Skeletal muscle cell (primary cell): ENCODE data around the gene MS4A7.
"Not testable (repeated sequence)": the region's sequence is repeated elsewhere in the genome, so short reads cannot be mapped to it uniquely, and the experiment has no call there.

Experiments
- DNase-seq: peaks from one replicate; pipeline ENCODE4 v3.0.0-alpha.2; 2010; ENCODE audit warnings: low read depth
- H3K4me3 ChIP-seq: 2 replicates; pipeline ENCODE4 v1.5.1; 2011; ENCODE audit warnings: low read depth, mild to moderate bottlenecking, control low read depth, low read length, moderate library complexity

Gene MS4A7, protein sequence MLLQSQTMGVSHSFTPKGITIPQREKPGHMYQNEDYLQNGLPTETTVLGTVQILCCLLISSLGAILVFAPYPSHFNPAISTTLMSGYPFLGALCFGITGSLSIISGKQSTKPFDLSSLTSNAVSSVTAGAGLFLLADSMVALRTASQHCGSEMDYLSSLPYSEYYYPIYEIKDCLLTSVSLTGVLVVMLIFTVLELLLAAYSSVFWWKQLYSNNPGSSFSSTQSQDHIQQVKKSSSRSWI

DNA sequence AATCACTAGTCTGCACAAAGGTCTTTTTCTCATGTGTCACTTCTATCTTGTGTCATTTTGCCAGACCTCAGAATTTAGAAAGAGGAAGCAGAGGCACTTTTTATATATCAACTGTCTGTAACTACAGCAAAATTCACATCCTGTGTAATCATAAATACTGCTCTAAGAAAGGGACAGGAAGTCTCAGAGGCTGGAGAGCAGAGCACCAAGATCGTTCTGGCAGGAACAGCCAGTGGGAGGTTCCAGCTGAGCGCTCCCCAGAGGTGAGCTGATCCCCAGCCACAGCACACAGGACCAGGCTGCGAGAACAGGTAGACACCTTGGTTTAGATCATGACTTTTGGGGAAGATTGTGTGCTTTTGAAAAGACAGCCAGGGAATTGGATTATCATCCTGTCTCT is at the start of gene MS4A7:
Gene MS4A7 (plus strand): TSS at position 179 of the 400 bp plus-strand sequence. CDS start 4,610 bp downstream, outside the sequence.
- no peak for DNase-seq

DNA sequence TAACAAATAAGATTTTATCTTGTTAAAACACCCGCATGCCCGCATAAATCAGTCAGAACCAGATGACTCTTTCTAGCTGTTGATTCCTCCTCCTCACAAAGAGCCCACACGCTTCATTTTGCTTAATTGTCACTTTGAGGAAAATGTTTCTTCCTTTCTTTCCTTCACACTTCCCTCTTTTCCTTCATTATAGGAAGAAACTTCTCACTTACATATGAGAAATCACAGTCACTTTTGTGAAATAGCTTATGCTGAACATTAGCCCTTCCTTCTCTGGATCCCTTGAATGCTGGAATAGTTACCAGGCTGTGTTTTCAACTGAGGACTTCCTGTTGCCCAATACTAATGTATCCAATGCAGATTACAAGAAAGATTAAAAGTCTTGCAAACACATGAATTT is 45.5 kb upstream of the MS4A7 start:
- H3K4me3 ChIP-seq, result no peak overlapping the region
- DNase-seq, result no peak

More for the DNA sequence above, at the start of gene MS4A7:
- H3K4me3 ChIP-seq, result no peak within 1 kb of the TSS

DNA sequence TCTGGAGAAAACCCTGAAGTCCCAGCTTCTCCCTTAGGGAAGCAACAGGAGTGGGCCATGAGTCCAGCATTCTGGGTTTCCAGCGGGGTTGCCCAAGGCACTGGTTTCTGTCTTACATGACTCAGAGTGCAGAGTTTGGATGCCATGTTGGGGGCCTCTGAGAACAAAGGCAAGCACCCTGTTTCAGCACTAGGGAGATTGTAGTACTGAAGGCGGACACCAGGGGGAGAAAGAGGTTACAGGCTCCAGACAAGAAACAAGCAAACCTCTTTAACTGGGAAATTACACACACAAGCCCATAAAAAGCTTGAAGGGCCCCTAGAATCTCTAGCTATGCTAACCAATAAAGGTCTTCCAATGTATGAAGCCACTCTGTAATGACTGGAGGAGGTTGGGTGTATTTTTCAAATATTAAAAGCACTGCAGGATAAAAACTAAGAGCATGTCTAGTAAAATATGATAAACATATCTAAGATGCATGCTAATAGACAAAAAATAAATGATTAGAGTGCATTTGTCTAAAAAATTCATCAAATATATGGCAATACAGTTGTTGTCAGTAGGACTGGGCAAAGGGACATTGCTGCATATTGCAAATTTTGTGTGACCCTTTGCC is 44.2 kb upstream of the MS4A7 start:
- DNase-seq, result no peak
- H3K4me3 ChIP-seq, result no peak overlapping the region

DNA sequence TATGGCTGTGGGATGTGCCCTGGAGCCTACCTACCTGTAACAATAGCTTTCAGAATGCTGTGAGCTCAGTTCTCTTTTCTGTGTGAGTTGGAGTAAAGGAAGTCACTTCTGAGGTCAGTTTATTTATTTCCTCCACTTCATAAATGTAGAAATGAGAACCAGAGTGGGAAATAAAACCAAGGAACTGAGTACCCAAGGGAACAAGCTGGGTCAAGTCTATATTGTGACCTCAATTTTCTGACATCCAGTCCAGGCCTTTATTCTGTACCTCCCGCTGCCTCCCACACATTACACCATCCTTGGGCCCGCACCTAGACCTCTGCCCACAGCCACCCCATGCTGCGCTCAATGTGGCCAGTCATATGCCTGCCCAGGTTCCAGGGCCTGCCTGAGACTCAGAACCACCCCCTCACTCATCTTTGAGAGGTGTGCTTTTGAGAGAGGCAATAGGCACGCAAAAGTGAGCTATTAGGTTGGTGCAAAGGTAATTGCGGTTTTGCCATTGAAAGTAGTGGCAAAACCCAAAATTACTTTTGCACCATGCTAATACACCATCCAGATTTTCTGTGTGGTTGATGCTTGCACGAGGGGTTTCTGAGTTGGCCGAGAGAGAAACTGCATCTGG is 41.5 kb upstream of the MS4A7 start:
- H3K4me3 ChIP-seq, result no peak overlapping the region
- DNase-seq, result no peak

DNA sequence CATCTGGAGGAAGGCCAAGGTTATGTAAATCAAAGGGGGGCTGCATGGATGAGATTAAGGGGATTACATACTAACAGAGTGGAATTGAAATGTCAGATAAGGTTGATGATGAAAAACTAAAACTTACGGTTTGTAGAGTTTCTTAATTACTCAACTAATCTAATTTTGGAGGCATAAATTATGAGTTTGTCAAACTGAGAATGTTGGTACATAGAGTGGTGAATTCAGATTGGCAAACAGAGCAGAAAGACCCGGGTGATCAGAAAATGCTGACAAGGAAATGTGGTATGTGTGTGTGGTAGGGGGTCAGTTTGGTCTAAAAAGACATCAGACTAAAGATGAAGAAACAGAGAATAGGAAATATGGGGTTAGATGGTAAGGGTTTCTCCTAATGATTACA is 40.3 kb upstream of the MS4A7 start:
- H3K4me3 ChIP-seq, result no peak overlapping the region
- DNase-seq, result no peak

DNA sequence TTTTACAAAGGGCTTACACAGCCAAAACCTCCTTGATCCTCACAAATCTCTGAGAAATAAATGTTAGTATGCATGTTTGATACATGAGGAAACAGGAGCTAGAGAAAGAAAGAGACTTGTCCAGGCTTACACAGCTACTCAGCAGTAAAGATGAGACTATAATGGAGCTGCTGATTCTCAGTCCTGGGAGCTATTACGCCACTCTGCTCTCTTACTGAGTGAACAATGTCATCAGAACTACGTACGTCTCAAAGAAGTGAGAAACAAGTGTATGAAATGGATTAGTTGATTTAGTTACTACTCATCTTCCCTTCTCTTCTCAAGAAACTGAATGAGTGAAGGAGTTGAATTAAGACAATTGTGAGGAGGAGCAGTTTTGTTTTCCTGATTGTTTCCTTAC is 39.0 kb upstream of the MS4A7 start:
- no peak for DNase-seq
- no peak overlapping the region for H3K4me3 ChIP-seq

DNA sequence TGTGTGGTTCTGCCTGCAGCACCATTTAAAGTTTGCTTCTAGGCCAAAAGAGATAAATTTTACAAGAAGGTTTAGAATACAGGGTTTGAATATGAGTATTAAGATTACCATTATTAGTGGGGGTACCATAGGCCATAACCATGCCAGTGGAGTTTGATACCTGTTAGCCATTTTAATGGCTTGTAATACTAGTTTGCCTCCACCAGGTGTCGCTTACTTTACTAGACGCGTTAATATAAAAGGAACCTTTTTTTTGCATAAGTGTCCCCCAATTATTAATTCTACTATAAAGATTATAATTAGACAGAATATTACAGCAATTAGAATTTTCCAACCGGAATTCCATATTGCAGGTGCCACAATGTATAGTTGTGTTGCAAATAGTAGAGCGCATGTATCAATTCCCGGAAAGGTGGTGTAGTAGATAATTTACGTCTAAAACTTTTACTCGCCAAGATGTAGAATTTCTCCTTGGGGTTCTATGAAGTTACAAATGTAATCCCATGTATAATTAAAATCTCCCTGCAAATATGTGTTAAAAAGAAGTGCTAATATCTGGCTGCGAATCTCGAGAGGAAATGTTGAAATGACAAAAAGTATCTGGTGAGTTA is 35.1 kb upstream of the MS4A7 start:
- no peak for DNase-seq
- H3K4me3 ChIP-seq, result no peak overlapping the region

DNA sequence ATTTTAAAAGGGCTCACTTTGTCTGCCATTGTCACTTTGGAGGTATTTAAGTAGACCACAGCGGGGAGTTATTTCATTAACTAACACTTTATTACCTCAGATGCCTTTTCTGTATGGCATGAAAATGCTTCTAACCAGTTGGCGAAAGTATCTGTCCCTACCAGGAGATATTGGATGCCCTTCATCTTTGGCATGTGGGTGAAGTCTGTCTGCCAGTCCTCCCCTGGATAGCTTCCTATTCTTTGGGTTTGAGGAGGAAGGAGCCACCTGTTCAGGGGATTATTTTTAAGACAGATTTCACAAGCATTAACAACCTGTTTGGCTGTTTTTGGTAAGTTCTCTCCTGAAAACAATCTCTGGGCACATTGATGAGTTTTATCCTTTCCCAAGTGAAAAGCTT is 34.2 kb upstream of the MS4A7 start:
- no peak overlapping the region for H3K4me3 ChIP-seq
- no peak for DNase-seq

DNA sequence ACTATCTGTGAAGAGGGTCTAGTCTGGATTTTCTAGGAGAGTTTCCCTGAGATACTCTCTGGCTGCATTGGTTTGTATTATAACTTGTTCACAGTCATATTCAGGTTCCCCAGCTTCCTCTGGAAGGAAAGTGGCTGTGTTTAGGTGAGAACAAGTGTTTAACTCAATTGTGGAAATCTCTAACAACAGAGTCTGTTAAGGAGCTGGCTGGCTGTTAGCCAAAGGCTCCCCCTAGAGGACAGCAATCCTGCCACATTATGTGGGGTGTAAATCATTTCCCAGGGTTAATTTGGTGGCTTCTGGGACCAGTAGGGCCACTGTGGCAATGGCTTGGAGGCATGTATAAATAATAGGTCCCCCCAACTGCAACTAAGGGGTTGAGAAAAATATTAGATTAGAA is 32.8 kb upstream of the MS4A7 start:
- DNase-seq, result no peak

DNA sequence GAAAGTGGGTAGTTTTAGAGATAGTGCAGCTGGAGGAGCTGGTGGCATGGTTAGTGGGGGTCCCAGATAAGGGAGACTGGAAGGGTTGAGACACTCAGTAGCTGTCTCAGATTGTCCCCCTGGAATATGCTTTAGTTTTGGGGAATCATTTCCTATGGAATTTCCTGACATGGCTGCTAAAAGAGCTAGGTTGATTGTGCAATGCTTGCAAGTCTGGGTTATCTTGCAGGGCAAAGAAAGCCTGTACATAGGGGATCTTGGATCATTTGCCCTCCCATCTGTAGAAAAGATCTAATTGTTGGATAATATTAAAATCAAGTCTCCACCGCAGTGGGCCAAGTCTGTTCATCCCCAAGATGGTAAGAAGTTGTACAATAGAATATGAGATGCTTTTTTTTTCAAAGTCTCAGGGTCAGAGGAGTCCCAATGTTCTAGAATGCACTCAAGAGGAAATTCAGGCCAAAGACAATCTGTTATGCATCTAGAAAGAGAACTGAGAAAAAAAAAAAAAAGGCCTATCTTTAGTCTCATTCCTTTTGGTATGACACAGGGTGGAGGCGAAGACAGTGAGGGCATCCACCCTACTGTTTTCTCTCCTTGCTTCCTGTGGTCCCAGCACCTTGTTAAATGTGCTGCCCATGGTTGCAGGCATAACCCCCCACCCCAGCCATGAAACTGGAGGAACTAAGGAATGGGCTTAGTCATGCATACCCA is 31.1 kb upstream of the MS4A7 start:
- DNase-seq, result no peak
- no peak overlapping the region for H3K4me3 ChIP-seq

More for the DNA sequence above, 32.8 kb upstream of the MS4A7 start:
- no peak overlapping the region for H3K4me3 ChIP-seq

DNA sequence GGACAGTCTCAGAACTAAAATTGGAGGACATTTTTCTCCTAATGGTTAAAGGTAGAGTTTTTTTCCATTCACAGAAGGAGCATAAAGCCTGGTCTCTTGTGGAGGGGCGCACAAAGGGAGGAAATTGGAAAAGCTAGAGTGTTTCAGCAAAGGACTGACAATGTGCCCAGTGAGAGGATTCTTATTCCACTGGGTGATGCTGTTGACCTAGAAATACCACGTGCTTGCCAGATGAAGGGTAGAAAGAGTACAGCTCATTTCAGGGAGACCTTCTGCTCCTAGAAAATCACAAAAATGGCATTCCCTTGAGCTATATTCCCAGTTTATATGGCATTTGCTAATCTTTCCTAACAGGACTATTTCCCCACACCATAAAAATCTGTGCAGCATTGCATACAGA is 30.2 kb upstream of the MS4A7 start:
- no peak overlapping the region for H3K4me3 ChIP-seq
- DNase-seq, result no peak

DNA sequence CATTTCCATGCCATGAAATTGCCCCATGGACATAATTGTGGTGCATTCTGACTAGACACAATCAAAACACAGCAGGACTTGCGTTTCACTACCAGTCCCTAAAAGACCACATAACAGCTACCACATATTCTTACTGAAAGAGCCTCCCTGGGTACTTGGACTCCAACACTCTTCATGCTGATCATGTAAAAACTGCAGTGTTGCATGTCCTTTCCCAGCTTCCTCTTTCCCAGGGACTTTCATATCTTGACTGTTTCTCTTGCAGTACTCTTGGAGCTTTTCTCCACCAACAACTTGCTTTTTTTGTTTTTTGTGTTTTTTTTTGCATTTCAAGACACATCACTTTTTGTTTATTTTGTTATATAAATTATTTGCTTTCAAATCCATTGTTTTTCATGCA is 28.3 kb upstream of the MS4A7 start:
- H3K4me3 ChIP-seq, result no peak overlapping the region
- no peak for DNase-seq

DNA sequence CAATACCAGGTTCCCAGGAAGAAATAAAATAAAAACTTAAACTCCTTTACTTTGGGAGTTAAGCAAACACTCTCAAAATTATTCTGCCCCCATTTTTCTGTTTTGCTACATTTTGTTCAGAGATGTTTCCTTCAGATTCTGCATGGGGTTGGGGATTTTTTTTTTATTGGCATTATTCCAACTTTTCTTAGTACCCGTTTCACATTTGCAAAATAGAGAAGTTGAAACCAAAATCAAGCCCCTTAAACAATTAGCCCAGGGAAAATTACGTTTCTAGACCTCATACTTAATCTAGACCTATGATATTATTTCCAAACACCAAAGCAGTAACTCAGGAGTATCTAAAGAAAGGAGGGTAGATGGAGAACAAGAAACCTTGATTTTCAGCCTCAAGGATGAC is 20.6 kb upstream of the MS4A7 start:
- no peak overlapping the region for H3K4me3 ChIP-seq
- DNase-seq, result no peak

DNA sequence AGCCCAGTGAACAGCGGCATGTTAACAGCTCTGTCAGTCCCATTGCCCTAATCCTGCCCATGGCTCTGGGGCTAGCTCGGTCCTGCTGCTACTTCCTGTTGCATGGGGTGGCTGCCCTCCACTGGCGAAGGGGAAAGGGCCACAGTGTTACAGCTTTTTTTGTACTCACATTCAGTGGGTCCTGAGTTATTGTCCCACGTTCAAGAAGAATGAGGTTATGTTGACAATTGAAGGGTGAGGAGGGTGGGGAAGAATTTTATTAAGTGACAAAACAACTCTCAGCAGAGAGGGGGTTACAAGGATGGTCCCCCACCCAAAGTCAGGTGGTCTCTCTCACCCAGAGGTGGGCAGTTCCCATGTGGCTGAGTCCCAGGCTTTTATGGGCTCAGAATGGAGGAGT is 17.7 kb upstream of the MS4A7 start:
- H3K4me3 ChIP-seq, result no peak overlapping the region
- DNase-seq, result no peak

DNA sequence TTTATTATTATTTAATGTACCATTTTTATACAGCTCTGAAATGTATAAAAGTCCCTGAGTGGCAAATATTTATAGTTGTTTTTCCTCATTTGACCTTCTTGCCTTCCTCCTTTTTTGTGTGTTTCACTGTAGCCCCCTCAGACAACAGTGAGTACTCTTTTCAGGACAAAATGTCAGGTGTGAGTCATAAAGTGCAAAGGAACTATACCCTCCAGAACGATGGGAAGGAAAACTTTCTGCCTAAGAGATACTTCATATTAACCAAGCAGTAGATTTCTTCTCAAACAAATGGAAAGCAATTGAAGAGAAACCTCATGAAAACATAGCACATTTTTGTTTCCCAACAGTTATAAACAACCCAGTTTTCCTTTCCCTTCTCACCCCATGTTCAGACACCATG is 16.1 kb upstream of the MS4A7 start:
- DNase-seq, result no peak
- no peak overlapping the region for H3K4me3 ChIP-seq

DNA sequence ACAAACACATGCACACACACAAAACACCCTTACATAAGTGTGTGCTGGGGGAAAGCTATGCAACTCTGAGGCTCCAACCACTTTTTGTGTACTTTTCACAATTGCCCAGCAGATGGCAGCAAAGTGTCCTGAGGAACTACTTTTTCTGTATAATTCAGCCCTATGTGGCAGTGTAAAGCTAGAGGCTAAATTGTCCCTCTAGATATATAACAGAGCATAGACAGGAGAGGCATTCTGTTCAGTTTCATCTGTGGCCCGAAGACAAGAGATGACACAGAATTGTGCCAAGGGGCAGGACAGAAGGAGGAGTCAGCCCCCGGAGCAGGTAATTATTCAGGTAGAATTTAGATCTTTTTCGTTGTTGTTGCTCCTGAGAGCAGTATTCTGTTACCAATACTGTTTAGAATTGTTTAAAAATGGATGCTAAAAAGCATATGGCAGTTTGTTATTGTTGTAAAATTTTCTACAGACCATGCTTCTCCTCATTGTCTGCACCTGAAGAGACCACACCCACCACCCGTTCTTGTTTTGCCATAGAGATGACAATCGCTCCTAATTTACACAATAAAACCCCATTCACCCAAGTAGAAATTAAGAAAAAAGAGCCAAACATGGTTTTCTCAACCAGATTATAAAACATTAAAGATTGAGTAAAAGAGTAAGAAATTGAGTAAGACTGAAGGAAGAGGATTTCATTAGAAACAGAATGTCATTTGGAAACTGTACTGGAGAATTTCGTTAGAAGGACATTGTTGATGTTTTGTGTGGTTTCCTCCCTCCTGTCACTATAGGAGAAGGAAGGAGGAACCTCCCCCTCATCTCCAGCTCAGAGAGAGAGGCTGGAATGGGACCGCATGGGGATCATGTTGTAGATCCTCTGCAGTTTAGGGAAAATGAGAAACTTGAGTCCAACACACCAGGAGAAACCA is 14.5 kb upstream of the MS4A7 start:
- H3K4me3 ChIP-seq, result no peak overlapping the region

DNA sequence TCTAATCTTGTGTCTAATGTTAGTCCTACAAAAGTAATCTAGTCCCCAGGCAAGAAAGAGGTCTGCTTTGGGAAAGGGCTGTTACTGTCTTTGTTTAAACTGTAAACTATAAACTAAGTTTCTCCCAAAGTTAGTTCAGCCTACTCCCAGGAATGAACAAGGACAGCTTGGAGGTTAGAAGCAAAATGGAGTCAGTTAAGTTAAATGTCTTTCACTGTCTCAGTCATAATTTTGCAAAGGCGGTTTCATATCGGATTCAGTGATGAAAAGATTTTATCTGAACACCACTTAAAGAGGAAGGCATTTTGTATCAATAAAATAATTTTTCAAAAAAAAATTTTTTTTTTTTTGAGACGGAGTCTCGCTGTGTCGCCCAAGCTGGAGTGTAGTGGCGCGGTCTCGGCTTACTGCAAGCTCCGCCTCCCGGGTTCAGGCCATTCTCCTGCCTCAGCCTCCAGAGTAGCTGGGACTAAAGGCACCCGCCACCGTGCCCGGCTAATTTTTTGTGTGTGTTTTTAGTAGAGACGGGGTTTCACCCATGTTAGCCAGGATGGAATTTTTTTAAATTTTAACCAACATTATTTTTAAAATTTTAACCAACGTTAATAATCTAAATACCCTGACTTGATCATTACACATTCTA is 11.9 kb upstream of the MS4A7 start:
- not testable (repeated sequence) for H3K4me3 ChIP-seq, DNase-seq

More for the DNA sequence above, 14.5 kb upstream of the MS4A7 start:
- peak; percentile 2 for DNase-seq

DNA sequence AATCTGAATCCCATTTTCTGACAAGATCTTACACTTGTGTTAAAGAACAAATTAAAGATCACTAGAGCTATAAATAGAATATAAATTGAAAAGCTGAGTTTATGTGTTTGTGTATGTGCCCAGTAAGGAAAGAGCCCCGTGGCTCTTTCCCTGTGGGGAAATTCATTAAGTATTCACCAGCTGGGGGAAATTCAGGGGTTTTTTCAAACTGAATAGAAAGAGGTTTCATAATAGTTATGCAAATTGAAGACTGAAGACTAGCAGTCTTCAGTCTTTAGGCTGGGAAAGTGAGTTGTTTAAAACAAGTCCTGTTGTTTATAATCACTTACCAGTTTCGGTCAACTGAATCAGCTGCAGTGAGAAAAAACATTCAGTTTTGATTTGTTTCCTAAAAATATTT is 11.3 kb upstream of the MS4A7 start:
- DNase-seq, result no peak

DNA sequence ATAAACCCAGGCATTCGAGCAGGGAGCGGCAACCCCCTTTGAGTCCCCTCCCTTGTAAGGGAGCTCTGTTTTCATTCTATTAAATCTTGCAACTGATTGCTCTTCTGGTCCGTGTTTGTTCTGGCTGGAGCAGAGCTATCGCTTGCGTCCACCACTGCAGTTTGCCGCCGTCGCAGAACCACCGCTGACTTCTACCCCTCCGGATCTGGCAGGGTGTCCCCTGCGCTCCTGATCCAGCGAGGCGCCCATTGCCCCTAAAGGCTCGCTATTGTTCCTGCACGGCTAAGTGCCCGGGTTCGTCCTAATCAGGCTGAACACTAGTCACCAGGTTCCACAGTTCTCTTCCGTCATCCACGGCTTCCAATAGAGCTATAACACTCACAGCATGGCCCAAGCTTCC is 10.4 kb upstream of the MS4A7 start:
- DNase-seq, result no peak
- H3K4me3 ChIP-seq, result no peak overlapping the region

More for the DNA sequence above, 11.3 kb upstream of the MS4A7 start:
- no peak overlapping the region for H3K4me3 ChIP-seq
